Osteoblast (primary cell): Measurements from ENCODE around the gene PTBP3. TPM values are rescaled to one million over a fixed set of nuclear protein-coding genes. Genes with fewer than 3 reads are reported as not detected.
"Not testable (repeated sequence)": the region's sequence is repeated elsewhere in the genome, so short reads cannot be mapped to it uniquely, and the experiment has no call there.

ENCODE experiments used
- DNase-seq: peaks from one replicate; pipeline ENCODE4 v3.0.0; 2011; ENCODE audit warnings: low spot score, mixed read lengths; ENCODE audit not compliant: insufficient read length; ENCODE audit errors: missing footprints
- H2AFZ ChIP-seq: 2 replicates; pipeline ENCODE4 v1.6.0; 2011; ENCODE audit warnings: mild to moderate bottlenecking, low read length
- H3K27ac ChIP-seq: 2 replicates; pipeline ENCODE4 v1.5.1; 2011; ENCODE audit warnings: mild to moderate bottlenecking, low read depth, low read length, moderate library complexity
- H3K27me3 ChIP-seq: 2 replicates; pipeline ENCODE4 v1.6.0; 2012; ENCODE audit warnings: mild to moderate bottlenecking, control low read depth, inconsistent platforms, low read length, moderate library complexity; ENCODE audit not compliant: insufficient read depth
- H3K36me3 ChIP-seq: 2 replicates; pipeline ENCODE4 v1.5.1; 2011; ENCODE audit warnings: mild to moderate bottlenecking, low read length, control low read depth, moderate library complexity; ENCODE audit not compliant: insufficient read depth
- H3K4me1 ChIP-seq: 2 replicates; pipeline ENCODE4 v1.5.1; 2011; ENCODE audit warnings: mild to moderate bottlenecking, low read length, control low read depth, moderate library complexity; ENCODE audit not compliant: insufficient read depth
- H3K4me2 ChIP-seq: 2 replicates; pipeline ENCODE4 v1.6.0; 2011; ENCODE audit warnings: mild to moderate bottlenecking, low read length; ENCODE audit not compliant: insufficient read depth
- H3K4me3 ChIP-seq: fragments of 200-600 bp; sonication (generic); 3 replicates; pipeline ENCODE4 v1.5.1; 2012; ENCODE audit warnings: mild to moderate bottlenecking, low read length, inconsistent platforms; ENCODE audit not compliant: insufficient read depth
- H3K79me2 ChIP-seq: 2 replicates; pipeline ENCODE4 v1.6.0; 2012; ENCODE audit warnings: mild to moderate bottlenecking, low read length, control low read depth, inconsistent platforms; ENCODE audit not compliant: insufficient read depth
- H3K9me3 ChIP-seq: 2 replicates; pipeline ENCODE4 v1.5.1; 2011; ENCODE audit warnings: low read depth, low read length, control low read depth
- H4K20me1 ChIP-seq: 2 replicates; pipeline ENCODE4 v1.6.0; 2012; ENCODE audit warnings: mild to moderate bottlenecking, low read length, control low read depth; ENCODE audit not compliant: insufficient read depth
- CTCF ChIP-seq: IDR thresholded peaks from 2 replicates; pipeline ENCODE4 v1.5.1; 2011; ENCODE audit warnings: mild to moderate bottlenecking, low read depth, low read length, moderate library complexity; ENCODE audit errors: extremely low read depth
- total RNA-seq: library from RNA; depleted of rRNA; stranded (reverse); fragments of >200 nt; gene quantifications from 2 replicates; pipeline ENCODE4 v1.2.3, GENCODE V29; 2012

Gene PTBP3
- total RNA-seq, 1 donor, result 42.0 TPM

GRCh38 chr9:112371060-112371459 lies 37.6 kb upstream of the PTBP3 start:
- no peak overlapping the region for H3K4me2 ChIP-seq
- H3K27me3 ChIP-seq, result no peaks in the 10 kb centered on the region
- no peaks in the 10 kb centered on the region for H3K79me2 ChIP-seq
- no peak overlapping the region for H3K27ac ChIP-seq
- no peaks in the 10 kb centered on the region for H3K36me3 ChIP-seq
- no peaks in the 10 kb centered on the region for H3K4me1 ChIP-seq
- no peaks in the 10 kb centered on the region for H4K20me1 ChIP-seq
- no peak for TF ChIP-seq CTCF
- no peak overlapping the region for H3K4me3 ChIP-seq
- H3K9me3 ChIP-seq, result no peaks in the 10 kb centered on the region
- no peak overlapping the region for H2AFZ ChIP-seq
- DNase-seq, result no peak

- no peak for DNase-seq
- Histone ChIP-seq H3K36me3 (no peaks in the 10 kb centered on the region), H3K27me3 (no peaks in the 10 kb centered on the region), H3K4me2 (no peak overlapping the region), H3K27ac (no peak overlapping the region), H2AFZ (no peak overlapping the region), H3K79me2 (no peaks in the 10 kb centered on the region), H3K4me1 (no peaks in the 10 kb centered on the region), H3K4me3 (no peak overlapping the region), H3K9me3 (no peaks in the 10 kb centered on the region), H4K20me1 (no peaks in the 10 kb centered on the region)
- no peak for TF ChIP-seq CTCF
These were observed 36.4 kb upstream of the PTBP3 start for GRCh38 chr9:112369817-112370216.

- Histone ChIP-seq H3K27ac (no peak overlapping the region), H3K9me3 (no peaks in the 10 kb centered on the region), H3K79me2 (no peaks in the 10 kb centered on the region), H3K27me3 (no peaks in the 10 kb centered on the region), H3K4me2 (no peak overlapping the region), H3K4me3 (no peak overlapping the region), H3K4me1 (no peaks in the 10 kb centered on the region), H4K20me1 (no peaks in the 10 kb centered on the region), H3K36me3 (no peaks in the 10 kb centered on the region), H2AFZ (no peak overlapping the region)
- DNase-seq, result no peak
- no peak for TF ChIP-seq CTCF
These were observed 34.0 kb upstream of the PTBP3 start for GRCh38 chr9:112367465-112367864.

- H3K4me2 ChIP-seq, result no peak overlapping the region
- no peak for DNase-seq
- TF ChIP-seq CTCF, result no peak
- no peaks in the 10 kb centered on the region for H4K20me1 ChIP-seq
- no peak overlapping the region for H3K27ac ChIP-seq
- no peak overlapping the region for H2AFZ ChIP-seq
- H3K36me3 ChIP-seq, result no peaks in the 10 kb centered on the region
- no peak overlapping the region for H3K4me3 ChIP-seq
- no peaks in the 10 kb centered on the region for H3K4me1 ChIP-seq
- no peaks in the 10 kb centered on the region for H3K27me3 ChIP-seq
- H3K9me3 ChIP-seq, result no peaks in the 10 kb centered on the region
- no peaks in the 10 kb centered on the region for H3K79me2 ChIP-seq
These were observed 33.2 kb upstream of the PTBP3 start for GRCh38 chr9:112366591-112366990.

- not testable (repeated sequence) for H3K9me3 ChIP-seq, DNase-seq, H2AFZ ChIP-seq, H3K4me1 ChIP-seq, H3K36me3 ChIP-seq, H3K27me3 ChIP-seq, H3K79me2 ChIP-seq, H3K27ac ChIP-seq, H3K4me2 ChIP-seq, H3K4me3 ChIP-seq, H4K20me1 ChIP-seq
These were observed 31.8 kb upstream of the PTBP3 start for GRCh38 chr9:112365257-112365656.
